Choroid plexus epithelial cell (primary cell): ENCODE measurements around the gene KIAA1755.
A peak's percentile ranks its signal among the peaks of the same experiment; 100 is the strongest.

Experiments used
- DNase-seq: peaks from one replicate; pipeline ENCODE4 v3.0.0-alpha.2; 2010; ENCODE audit warnings: low read depth
- H3K4me3 ChIP-seq: 2 replicates; pipeline ENCODE4 v1.5.1; 2011; ENCODE audit warnings: low read depth, mild to moderate bottlenecking, control low read depth, low read length, moderate library complexity
- TF ChIP-seq, protein P1 (sequence below): conservative IDR thresholded peaks from 2 replicates; pipeline ENCODE4 v1.5.1; 2011; ENCODE audit warnings: low read depth, mild to moderate bottlenecking, control low read depth, inconsistent platforms, low read length, moderate library complexity

The KIAA1755 gene

DNA sequence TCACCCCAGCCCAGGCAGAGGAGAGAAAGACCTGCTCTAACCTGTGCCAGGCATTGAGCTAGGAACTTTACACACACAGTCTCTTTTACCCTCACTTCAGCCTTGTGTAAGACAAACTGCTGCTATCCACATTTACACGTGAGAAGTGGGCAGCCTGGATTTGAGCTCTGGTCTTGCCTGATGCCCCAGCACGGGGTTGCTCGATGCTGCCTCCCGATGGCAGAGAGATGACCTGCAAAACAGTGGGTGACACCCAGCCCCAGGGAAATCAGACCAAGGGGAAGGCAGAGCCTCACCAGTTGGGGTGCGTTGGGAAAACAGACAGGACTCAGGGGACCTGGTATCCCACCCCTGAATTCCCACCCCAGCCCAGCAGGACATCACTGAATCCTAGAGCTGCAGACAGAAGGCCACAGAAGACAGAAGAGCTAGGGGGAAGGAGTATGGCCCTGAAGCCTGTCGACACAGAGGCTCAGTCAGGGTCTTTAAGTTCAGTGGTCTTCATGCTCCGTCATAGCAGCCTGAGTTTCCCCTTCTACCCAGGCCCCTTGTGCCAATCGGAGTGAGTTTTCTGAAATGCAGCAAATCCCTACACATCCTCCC, 44.4 kb upstream of the KIAA1755 start:
- TF ChIP-seq, protein P1, sequence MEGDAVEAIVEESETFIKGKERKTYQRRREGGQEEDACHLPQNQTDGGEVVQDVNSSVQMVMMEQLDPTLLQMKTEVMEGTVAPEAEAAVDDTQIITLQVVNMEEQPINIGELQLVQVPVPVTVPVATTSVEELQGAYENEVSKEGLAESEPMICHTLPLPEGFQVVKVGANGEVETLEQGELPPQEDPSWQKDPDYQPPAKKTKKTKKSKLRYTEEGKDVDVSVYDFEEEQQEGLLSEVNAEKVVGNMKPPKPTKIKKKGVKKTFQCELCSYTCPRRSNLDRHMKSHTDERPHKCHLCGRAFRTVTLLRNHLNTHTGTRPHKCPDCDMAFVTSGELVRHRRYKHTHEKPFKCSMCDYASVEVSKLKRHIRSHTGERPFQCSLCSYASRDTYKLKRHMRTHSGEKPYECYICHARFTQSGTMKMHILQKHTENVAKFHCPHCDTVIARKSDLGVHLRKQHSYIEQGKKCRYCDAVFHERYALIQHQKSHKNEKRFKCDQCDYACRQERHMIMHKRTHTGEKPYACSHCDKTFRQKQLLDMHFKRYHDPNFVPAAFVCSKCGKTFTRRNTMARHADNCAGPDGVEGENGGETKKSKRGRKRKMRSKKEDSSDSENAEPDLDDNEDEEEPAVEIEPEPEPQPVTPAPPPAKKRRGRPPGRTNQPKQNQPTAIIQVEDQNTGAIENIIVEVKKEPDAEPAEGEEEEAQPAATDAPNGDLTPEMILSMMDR = peak; percentile 81
- H3K4me3 ChIP-seq = no peak overlapping the region
- DNase-seq = peak; percentile 71

DNA sequence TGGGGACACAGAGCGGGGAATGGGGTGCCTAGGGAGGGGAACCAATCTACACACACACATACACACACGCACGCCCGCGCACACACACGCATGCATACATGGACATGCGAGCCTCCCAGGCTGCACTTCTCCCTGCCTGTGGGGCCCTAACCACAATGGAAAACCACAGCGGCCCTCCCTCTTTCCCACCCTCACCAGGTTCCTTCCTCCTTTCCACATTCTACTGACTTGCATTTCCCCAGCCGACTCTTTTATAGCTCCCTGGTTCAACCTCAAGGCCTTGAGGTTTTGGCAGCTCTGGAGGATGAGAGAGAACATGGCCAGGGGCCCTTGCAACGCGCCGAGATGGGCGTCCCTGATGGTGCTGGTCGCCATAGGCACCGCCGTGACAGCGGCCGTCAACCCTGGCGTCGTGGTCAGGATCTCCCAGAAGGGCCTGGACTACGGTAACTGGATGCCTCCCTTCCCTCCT, 43.4 kb upstream of the KIAA1755 start, which contains the start of gene BPI:
Gene BPI (plus strand): TSS at position 249 of the 472 bp plus-strand sequence. CDS start 68 bp downstream, at position 317.
- DNase-seq = peak; percentile 69
- TF ChIP-seq, protein P1 = no peak
- no peak within 1 kb of the TSS for H3K4me3 ChIP-seq

- TF ChIP-seq, protein P1 = no peak
- peak; percentile 54 for DNase-seq
- no peak overlapping the region for H3K4me3 ChIP-seq
These were observed 42.3 kb upstream of the KIAA1755 start for GRCh38 chr20:38302786-38303185.

DNA sequence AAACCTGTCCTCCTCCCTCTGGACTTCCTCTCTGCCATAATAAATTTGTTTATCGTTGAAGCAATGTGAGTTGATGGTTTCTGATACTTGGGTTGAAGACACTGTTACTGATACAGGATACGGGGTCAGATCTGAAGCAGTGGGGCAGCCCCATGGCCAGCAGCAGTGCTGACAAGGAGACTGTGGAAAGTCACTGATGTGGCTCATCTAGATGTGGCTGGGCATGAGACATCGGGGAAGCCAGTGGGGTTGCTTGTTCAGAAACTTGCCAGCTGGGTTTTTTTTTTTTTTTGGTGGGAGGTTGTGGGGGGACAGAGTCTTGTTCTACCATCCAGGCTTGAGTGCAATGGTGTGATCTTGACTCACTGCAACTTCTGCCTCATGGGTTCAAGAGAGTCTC, 40.8 kb upstream of the KIAA1755 start:
- H3K4me3 ChIP-seq = no peak overlapping the region
- no peak for DNase-seq
- TF ChIP-seq, protein P1 = no peak

DNA sequence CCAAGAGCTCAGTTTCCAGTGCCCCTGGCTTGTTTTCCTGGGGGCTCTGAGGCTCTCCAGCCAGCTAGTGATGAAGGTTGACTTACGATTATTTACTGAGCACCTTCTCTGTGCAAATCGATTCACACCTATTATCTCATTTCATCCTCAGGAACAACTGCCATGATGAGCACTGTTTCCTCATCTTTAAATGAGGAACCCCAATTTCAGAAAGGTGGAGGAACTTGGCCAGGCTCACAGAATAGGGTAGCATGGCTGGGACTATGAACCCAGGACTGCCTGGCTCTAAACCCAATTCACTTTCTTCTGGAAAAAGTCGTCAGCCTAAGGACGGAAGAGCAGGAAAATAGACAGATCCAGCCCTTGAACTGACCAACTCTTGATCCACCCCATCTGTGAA, 39.9 kb upstream of the KIAA1755 start:
- TF ChIP-seq, protein P1 = no peak
- DNase-seq = no peak
- no peak overlapping the region for H3K4me3 ChIP-seq

GRCh38 chr20:38299963-38300362, 39.4 kb upstream of the KIAA1755 start:
- DNase-seq = no peak
- no peak overlapping the region for H3K4me3 ChIP-seq
- TF ChIP-seq, protein P1 = no peak

- H3K4me3 ChIP-seq = no peak overlapping the region
- DNase-seq = peak; percentile 85
- TF ChIP-seq, protein P1 = no peak
These were observed 38.3 kb upstream of the KIAA1755 start for GRCh38 chr20:38298768-38299288.
